ENCODE measurements around the gene PIAS1.

DNA sequence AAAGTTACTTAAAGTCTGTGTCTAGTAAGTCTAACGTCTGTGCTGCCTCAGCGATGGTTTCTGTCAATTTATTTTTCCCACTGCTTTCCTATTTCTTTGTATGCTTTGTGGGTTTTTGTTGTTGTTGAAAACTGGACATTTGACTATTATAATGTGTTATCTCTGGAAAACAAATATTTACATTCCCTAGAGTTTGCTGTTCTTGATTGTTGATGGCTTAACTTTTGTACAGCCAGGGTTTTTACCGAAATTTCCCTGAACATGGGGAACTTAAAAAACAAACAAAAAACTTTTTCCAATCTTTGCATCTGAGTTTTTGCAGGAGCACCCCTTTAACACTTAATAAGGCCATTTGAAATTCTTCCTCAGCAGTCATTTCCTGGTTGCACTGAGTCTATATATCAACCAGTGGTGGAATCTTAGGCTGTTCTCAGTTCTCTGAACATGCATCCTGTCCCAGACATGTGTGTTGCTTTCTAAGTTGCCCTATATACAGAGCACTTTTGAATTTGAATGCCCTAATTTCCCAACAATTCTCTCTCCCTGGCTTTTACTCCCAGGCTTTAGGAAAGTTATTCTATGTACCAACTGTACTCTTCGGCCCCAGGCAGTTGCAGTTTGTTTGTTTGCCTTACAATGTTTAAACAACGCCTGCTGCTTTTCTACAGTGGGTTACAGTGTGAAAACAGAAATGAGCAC lies 11.8 kb upstream of the PIAS1 start:
- TF ChIP-seq, protein P1, sequence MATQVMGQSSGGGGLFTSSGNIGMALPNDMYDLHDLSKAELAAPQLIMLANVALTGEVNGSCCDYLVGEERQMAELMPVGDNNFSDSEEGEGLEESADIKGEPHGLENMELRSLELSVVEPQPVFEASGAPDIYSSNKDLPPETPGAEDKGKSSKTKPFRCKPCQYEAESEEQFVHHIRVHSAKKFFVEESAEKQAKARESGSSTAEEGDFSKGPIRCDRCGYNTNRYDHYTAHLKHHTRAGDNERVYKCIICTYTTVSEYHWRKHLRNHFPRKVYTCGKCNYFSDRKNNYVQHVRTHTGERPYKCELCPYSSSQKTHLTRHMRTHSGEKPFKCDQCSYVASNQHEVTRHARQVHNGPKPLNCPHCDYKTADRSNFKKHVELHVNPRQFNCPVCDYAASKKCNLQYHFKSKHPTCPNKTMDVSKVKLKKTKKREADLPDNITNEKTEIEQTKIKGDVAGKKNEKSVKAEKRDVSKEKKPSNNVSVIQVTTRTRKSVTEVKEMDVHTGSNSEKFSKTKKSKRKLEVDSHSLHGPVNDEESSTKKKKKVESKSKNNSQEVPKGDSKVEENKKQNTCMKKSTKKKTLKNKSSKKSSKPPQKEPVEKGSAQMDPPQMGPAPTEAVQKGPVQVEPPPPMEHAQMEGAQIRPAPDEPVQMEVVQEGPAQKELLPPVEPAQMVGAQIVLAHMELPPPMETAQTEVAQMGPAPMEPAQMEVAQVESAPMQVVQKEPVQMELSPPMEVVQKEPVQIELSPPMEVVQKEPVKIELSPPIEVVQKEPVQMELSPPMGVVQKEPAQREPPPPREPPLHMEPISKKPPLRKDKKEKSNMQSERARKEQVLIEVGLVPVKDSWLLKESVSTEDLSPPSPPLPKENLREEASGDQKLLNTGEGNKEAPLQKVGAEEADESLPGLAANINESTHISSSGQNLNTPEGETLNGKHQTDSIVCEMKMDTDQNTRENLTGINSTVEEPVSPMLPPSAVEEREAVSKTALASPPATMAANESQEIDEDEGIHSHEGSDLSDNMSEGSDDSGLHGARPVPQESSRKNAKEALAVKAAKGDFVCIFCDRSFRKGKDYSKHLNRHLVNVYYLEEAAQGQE (IDR thresholded peaks at IDR 0.05; ENCODE audit: insufficient read depth in 1 of 2, low read depth in 2 of 2, low read length in 2 of 2): no peak
- no peak for TF ChIP-seq POLR2AphosphoS5 (IDR thresholded peaks at IDR 0.05; ENCODE audit: low read depth, low read length)

Data from PFSK-1 (cell line).